NCI-H82 treated with DMSO at 0.1 percent for 48 hours (cell line): ENCODE measurements around the gene GH1.
A peak's percentile ranks its signal among the peaks of the same experiment; 100 is the strongest.
"Not testable (repeated sequence)": the region's sequence is repeated elsewhere in the genome, so short reads cannot be mapped to it uniquely, and the experiment has no call there.

ENCODE experiments used
- DNase-seq: peaks from one replicate; lab custom pipeline; 2025; ENCODE audit not compliant: unreplicated experiment; lab: John Stamatoyannopoulos, UW

Gene GH1

DNA sequence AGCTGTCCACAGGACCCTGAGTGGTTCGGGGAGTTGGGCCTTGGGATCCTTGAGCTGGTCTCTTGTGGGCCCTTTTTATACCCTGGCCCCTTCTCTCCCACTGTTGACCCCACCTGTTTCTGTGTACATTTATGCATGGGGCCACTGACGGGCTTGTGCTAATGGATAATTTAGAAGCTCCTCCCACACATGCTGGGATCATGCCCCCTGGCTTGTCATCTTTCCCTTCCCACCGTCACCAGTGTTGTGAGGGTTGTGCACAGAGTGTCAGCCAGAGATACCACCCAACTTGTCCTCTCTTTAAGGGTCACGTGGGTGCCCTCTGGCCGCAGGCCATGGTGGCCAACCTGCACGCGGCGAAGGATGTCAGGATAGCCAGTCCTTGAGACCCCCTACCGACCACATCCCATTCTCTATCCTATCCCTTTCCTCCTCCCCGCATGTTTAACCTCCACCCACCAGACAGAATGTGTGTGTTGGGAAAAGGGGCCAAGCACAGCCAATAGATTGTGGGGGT, at the start of gene GH1:
Gene GH1, minus strand, starts transcription at position 51 of the 517 bp plus-strand sequence. CDS start 63 bp downstream, outside the sequence.
- DNase-seq = not testable (repeated sequence)

DNA sequence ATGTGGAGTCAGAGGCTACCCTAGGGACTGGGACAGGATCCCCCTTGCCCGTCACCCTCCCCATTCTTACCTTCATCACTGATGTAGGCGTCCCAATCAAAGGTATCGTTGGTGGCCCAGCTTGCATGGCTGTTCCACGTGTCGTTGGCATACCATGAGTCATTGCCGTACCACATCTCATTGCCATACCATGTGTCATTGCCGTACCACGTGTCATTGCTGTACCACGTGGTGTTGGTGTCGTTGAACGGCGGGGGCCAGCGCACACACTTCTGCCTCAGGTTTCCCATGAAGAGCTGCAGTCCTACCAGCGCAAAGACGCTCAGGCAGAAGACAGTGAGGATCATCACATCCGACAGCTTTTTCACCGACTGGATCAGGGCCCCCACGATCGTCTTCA, 49.3 kb upstream of the GH1 start:
- DNase-seq = no peak

GRCh38 chr17:63966646-63967264, 48.1 kb upstream of the GH1 start:
- no peak for DNase-seq

- DNase-seq = no peak
Measured at GRCh38 chr17:63963123-63963522, 44.5 kb upstream of the GH1 start.

- no peak for DNase-seq
Measured at GRCh38 chr17:63962298-63962744, 43.7 kb upstream of the GH1 start.

DNA sequence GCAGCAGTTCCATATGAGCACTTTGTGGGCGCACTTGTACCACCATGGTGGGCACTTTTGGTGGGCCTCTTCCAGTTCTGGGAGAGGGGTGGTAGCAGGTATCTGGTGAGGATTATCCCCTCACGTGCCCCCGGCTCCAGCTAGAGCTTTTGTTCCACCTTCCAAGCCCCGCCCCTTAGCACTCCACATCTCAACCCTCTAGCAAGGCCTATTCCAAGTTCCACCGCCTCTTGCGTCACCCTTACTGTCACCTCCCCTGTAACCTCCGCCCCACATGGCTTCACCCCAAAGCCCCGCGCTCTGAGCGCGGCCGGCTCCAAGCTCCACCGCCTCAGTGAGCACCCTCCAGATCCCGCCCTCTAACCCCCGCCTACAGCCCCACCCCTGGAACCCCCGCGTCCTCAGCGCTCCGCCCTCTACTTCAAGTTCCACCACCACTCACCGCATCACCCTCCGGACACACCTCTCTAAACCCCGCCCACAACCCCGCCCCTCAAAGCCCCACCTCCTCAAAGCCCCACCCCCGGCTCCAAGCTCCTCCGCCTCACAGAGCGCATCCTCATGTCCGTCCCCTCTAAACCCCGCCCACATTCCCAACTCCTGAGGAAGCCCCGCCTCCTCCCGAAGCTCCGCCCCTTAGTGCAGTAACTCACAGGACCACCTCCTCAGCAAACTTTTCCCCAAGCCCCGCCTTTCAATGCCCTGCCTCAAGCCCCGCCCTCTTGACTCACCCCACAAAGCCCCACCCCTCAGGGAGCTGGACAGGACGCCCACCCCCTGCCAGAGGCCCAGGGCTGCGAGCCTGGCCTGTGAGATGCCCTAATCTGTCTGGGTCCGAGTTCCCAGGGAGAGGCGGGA, 42.9 kb upstream of the GH1 start:
- DNase-seq = no peak

GRCh38 chr17:63960430-63960829, 41.8 kb upstream of the GH1 start:
- DNase-seq = no peak

GRCh38 chr17:63960006-63960405, 41.4 kb upstream of the GH1 start:
- DNase-seq = no peak

DNA sequence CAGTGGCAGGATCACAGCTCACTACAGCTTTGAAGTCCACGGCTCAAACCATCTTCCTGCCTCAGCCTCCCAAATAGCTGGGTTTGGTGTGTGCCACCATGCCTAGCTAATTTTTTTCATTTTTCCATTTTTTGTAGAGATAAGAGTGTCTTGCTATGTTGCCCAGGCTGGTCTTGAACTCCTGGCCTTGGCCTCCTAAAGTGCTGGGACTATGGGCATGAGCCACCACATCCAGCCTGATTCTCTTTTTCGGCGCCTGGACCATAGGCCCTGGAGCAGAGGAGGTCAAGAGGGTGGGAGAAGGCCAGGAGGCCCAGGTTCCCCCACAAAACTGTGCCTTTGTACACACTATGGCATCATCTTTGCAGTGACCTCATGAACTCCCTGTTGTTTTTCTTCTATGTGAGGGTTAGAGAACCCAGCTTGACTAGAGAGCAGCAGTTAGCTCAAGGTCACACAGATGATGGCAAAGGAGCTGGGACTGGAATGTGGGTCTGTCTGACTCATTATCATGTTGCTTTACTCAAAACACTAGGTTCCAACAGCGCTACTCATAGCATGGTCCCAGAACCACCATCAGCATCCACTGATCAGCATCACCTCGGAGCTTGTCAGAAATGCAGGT, 37.8 kb upstream of the GH1 start:
- DNase-seq = no peak

DNA sequence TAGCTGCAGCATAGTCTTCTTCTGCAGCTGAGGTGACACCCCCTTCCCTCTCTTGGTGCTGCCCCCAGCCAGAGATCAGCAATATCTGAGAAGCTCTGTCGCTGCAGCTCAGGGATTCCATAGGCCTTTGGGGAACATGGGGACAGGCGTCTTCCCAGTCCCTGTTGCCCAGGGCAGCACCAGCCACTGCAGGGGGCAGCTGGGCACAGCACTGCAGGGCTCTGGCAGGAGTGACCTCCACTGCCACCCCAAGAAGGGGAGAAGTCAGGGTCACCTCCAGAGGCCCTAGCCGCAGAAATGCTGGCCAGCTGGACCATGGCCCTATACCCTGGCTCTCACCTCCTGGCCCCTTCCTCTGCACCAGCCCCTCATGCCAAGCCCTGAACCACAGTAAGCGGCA, 37.2 kb upstream of the GH1 start:
- DNase-seq = no peak

DNA sequence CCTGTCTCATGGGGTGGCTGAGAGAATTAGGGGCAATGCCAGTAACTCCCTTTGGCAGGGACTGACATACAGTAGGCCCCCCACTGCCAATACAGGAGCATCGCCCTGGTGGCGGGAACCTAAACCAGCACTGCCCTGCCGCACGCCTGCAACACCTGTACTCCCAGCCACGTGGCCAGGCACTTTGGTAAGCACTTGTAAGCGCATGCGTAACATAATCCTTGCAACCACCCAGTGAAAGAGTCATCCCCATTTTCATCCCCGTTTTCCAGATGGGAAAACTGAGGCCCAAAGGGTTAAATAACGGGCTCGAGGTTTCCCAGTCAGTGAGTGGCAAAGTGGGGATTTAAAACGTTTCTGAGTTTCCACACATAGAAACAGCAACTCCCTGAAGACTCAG, 36.6 kb upstream of the GH1 start:
- no peak for DNase-seq

DNA sequence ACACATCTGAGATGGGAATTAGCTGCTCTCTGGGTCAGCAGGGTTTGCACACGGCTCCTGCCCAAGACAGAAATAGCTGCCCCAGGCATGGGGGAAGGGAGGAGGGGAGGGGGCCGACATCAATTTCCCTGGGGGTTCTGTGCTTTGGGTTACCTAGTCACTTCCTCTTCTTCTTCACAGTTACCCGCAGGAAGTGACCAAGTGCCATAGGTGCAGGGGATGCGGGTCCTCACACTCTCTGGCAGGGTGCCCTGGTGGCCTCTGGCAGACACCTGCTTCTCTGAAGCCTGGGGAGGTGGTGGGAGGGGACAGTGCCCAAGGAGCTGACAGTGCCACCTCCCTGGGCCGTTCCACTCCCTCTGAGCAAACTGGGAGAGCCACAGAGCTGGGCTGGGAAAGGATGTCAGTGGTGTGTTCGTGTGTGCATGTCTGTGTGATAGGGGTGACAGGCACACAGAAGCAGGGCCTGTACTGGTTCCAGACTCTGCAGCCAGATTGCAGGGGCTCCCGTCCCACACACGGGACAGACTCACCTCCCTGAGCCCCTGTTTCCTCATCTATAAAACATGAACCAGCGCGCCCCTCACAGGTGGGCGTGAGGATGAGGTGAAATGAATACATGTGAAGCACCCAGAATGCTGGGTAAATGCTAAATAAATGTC, 35.9 kb upstream of the GH1 start:
- DNase-seq = no peak

DNA sequence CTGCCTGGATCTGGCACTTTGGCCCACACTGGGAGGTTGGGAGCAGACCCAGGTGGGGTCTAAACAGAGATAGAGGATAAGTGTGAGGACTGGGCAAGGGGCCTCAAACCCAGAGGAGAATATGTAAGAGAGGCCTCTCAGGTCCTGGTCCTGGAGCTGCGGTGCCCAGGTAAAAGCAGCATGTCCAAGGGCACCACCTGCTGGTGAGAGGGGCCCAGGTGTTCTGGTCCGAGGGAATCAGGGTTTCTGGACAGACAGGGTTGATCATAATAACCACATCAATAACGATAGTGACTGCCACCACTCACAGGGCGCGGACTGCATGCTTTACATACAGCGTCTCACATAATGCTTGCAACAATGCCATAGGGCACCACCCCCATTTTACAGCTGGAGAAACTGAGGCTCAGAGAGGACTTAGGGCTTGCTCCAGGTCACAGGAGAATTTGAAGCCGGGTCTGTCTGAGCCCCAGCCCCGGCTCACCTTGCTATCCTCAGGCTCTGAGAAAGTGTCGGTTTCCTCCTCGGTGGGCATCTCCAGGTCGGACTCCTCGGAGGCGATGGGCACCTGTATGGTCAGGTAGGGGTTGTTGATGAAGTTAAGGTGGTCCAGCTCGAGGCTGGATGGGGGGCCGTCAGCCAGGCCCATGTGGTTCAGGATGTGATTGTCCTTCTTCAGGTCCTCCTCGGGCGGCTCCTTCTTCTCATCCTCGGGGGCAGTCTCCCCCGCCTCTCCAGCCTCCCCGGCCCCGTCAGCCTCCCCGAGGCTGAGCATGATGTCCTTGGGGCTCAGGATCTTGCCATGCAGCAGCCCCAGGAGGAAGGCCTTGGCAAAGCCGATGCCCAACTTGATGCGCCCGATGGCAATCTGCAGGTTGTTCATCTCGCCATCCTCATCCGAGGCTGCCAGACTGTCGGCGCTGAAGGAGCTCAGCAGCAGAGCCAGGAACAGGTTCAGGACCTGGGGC, 32.6 kb upstream of the GH1 start:
- no peak for DNase-seq

DNA sequence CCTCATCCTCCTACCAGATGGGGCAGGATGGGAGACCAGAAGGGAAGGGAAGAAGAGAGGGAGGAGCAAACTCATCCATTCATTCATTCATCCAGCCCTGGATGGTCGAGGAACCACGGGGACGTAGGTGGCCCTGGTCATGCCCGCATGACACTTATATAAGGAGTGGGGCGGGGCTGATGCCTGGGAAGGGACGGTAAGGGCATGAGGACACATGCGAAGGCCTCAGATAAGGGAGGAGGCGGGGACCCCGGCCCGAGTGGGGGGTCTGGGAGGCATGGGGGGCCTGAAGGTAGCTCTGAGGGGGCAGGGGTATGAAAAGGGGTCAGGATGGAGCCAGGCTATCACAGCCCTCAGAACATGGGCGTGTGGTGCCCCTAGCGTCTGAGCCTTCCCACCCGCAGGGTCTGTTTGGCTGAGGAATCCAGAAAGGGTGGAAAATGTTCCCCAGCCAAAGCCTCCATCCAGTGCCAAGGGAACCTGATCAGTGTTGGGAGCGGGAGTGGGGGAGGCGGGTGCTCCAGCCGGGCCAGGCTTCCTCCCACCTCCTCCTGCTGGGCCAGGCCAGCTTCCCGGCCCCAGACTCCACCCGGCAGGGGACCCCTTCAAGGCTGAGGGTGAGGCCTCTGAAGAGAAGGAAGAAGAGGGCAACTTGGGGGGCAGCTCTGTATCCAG, 31.1 kb upstream of the GH1 start:
- DNase-seq = no peak

DNA sequence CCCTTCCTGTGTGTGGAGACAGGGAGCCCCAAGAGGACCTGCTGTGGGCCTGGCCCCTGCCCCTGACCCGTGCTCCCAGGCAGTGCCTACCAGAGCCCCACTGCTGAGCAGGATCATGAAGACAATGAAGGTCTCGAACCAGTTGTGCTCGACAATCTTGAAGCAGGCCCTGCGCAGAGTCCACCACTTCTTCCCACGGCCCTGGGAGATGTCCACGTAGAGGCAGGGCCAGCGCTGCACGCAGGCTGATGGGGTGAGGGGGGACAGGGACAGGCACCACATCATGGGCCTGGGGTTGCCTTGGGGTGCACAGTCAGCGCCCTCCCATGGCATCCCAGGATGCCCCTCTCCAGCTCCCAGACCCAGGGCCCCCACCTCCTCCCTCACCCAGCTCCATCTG, 29.9 kb upstream of the GH1 start:
- DNase-seq = no peak

DNA sequence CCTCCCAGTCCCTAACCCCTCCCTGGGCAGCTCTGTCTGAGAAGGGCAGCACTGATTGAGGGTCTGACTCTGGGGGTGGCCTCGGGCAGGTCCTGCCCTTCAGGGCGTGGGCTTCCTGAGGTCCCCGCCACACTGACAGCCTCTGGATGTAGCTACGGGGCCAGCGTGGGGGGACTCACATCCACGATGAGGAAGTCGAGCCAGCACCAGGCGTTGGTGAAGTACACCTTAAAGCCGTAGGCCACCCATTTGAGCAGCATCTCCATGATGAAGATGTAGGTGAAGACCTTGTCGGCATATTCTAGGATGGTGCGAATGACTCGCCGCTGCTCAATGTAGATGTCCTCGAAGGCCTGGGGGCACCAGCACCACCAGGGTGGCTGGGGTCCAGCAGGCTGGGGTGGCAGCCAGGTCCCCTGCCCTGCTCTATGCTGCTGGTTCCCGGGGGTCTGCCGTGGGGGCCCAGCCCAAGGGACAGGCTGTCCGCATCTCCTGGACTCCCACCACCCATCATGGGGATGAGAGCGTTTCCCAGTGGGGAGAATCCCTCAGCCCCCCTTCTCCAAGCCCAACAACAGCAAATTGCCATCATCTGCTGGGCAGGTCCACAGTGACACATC, 29.2 kb upstream of the GH1 start:
- DNase-seq = no peak

DNA sequence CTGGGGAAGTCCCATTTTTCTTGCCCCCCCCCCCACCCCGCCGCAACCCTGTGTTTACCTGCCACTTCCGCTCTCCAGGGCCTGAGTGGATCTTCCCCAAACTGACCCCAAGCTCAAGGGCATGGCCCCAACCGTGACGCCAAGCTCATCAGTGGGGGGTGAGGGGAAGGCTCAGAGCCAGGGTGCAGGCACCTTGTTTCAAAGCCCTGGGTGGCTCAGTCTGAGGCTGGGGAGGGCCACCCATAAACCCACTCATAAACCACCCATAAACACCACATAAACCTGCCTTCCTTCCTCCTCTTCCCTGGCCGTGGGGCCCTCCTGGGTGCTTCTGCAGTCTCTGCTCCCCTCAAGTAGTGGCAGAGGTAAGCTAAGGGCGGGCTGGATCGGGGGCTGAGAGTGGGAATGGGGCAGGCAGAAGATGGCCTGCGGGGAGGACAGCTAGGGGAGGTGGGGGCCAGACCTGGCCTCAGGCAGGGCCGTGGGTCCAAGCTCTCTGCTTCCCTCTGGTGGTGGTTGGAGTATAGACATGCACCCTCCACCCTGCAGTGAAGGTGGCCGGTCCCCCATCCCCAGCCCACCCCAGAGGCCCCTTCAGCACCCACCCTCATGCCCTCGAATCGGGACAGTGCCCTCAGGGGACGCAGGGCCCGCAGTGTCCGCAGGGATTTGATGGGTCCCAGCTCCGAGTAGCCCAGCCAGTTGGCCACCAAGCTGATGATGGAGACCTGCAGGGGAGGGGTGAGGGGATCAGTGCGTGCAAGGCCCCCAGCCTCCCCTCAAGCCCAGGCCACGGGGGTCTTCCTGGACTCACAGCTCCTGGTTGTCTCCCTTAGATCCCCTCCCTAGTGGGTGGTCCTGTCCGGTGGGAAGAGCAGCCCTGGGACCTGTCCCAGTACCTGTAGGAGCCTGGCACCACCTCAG, 28.1 kb upstream of the GH1 start:
- peak; percentile 32 for DNase-seq

- no peak for DNase-seq
Measured at GRCh38 chr17:63945784-63946439, 27.3 kb upstream of the GH1 start.
